DND-41 (cell line): ENCODE measurements around the gene TSC22D2.

ENCODE experiments used
- ATAC-seq: fragments of 200-7000 bp; cut with Tn5 transposase; 3 replicates; pipeline ENCODE4 v1.9.1; 2021; ENCODE audit warnings: low read depth; ENCODE audit not compliant: insufficient read depth
- DNase-seq: peaks from one replicate; pipeline ENCODE4 v3.0.0-alpha.2; 2020
- H2AFZ ChIP-seq: 2 replicates; pipeline ENCODE4 v1.6.0; 2012; ENCODE audit warnings: low read depth, low read length
- H3K27ac ChIP-seq: 2 replicates; pipeline ENCODE4 v1.5.1; 2012; ENCODE audit warnings: low read length, inconsistent platforms
- H3K27me3 ChIP-seq: fragments of 200-600 bp; sonication (generic); 2 replicates; pipeline ENCODE4 v1.6.0; 2012; ENCODE audit warnings: low read length, mild to moderate bottlenecking, inconsistent platforms; ENCODE audit not compliant: insufficient read depth, poor library complexity
- H3K36me3 ChIP-seq: 2 replicates; pipeline ENCODE4 v1.5.1; 2012; ENCODE audit warnings: low read length, inconsistent platforms; ENCODE audit not compliant: insufficient read depth
- H3K4me1 ChIP-seq: 2 replicates; pipeline ENCODE4 v1.5.1; 2012; ENCODE audit warnings: mild to moderate bottlenecking, low read length; ENCODE audit not compliant: insufficient read depth
- H3K4me2 ChIP-seq: 2 replicates; pipeline ENCODE4 v1.6.0; 2012; ENCODE audit warnings: mild to moderate bottlenecking, moderate library complexity, low read length, inconsistent platforms; ENCODE audit not compliant: insufficient read depth
- H3K4me3 ChIP-seq, 2 experiments: fragments of 200-600 bp in 1 of 2; shearing (Covaris generic) in 1 of 2; 2 replicates each; pipeline ENCODE4 v1.5.1; 2012 to 2016; ENCODE audit warnings: inconsistent platforms in 2 of 2, low read length in 2 of 2, mild to moderate bottlenecking in 2 of 2, low read depth in 1 of 2, moderate library complexity in 1 of 2
- H3K79me2 ChIP-seq: 2 replicates; pipeline ENCODE4 v1.6.0; 2012; ENCODE audit warnings: low read length, inconsistent platforms; ENCODE audit not compliant: insufficient read depth
- H3K9ac ChIP-seq: 2 replicates; pipeline ENCODE4 v1.6.0; 2012; ENCODE audit warnings: low read depth, mild to moderate bottlenecking, inconsistent platforms, low read length, moderate library complexity
- H3K9me3 ChIP-seq: 2 replicates; pipeline ENCODE4 v1.5.1; 2012; ENCODE audit warnings: low read length, moderate library complexity, mild to moderate bottlenecking, inconsistent platforms; ENCODE audit not compliant: insufficient read depth, severe bottlenecking
- H4K20me1 ChIP-seq: 2 replicates; pipeline ENCODE4 v1.6.0; 2012; ENCODE audit warnings: low read length; ENCODE audit not compliant: insufficient read depth
- EZH2 ChIP-seq: IDR thresholded peaks from 3 replicates; pipeline ENCODE4 v1.6.1; 2012; ENCODE audit warnings: borderline replicate concordance, low read depth, mild to moderate bottlenecking, moderate library complexity, low read length, inconsistent platforms; ENCODE audit not compliant: severe bottlenecking
- TF ChIP-seq, protein P1 (sequence below): IDR thresholded peaks from 2 replicates; pipeline ENCODE4 v1.5.1; 2012; ENCODE audit warnings: borderline replicate concordance, low read length, moderate library complexity, mild to moderate bottlenecking; ENCODE audit not compliant: poor library complexity, severe bottlenecking; ENCODE audit errors: extremely low read depth

TSC22D2 gene

DNA sequence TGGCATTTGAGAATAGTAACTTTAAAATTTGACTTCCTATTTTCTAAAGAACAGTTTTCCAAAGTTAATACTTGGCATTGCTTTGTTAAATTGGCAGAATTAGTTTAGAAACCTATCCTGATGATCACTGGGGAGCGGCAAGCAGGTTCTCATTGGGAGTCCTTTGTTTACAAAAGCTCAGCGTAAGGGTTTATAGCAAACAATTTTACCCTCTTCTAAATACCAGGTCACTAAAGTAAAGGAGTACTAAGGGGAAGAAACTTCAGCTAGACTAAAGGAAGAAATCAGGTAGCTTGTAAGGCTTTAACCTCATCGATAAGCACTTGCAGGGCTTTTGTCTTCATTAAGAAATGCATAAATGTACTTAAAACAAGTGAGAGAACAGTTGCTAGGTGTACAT, 18.2 kb downstream of the TSC22D2 start:
- no peaks in the 10 kb centered on the region for H3K27me3 ChIP-seq
- H4K20me1 ChIP-seq = peaks cover 13% of the 10 kb centered on the region; the same call in 1 of the 2 replicates

DNA sequence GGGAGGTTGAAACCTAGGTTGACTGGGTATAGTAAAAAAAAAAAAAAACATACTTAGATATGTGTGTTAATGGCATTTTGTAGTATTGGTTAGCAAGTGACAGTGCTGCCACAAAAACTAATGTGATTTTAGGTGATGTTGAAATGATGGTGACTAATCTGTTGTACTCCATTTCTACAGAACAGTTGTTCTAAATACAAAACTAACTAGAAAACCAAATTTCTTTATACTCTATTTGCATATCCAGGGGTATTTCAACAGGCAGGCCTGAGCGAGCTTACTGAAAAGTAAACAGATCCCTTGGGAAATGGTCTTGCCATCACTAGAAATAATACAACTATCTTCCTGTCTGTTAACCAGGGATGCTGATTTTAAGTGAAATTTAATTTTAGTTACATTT, 20.5 kb downstream of the TSC22D2 start:
- Histone ChIP-seq H4K20me1 (peaks cover 18% of the 10 kb centered on the region; the same call in 1 of the 2 replicates), H3K4me2 (no peak overlapping the region), H3K4me3 (no peak overlapping the region), H2AFZ (no peak overlapping the region), H3K4me1 (no peaks in the 10 kb centered on the region), H3K27me3 (no peaks in the 10 kb centered on the region), H3K9me3 (no peaks in the 10 kb centered on the region), H3K36me3 (peaks cover 5% of the 10 kb centered on the region; the same call in 1 of the 2 replicates), H3K27ac (no peak overlapping the region), H3K79me2 (peaks cover 34% of the 10 kb centered on the region; the same call in 1 of the 2 replicates), H3K9ac (no peak overlapping the region)
- TF ChIP-seq, protein P1, sequence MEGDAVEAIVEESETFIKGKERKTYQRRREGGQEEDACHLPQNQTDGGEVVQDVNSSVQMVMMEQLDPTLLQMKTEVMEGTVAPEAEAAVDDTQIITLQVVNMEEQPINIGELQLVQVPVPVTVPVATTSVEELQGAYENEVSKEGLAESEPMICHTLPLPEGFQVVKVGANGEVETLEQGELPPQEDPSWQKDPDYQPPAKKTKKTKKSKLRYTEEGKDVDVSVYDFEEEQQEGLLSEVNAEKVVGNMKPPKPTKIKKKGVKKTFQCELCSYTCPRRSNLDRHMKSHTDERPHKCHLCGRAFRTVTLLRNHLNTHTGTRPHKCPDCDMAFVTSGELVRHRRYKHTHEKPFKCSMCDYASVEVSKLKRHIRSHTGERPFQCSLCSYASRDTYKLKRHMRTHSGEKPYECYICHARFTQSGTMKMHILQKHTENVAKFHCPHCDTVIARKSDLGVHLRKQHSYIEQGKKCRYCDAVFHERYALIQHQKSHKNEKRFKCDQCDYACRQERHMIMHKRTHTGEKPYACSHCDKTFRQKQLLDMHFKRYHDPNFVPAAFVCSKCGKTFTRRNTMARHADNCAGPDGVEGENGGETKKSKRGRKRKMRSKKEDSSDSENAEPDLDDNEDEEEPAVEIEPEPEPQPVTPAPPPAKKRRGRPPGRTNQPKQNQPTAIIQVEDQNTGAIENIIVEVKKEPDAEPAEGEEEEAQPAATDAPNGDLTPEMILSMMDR = no peak
- no peak for TF ChIP-seq EZH2
- no peak for ATAC-seq
- no peak for DNase-seq

More for the DNA sequence above, 18.2 kb downstream of the TSC22D2 start:
- Histone ChIP-seq H3K79me2 (peaks cover 43% of the 10 kb centered on the region), H3K4me3 (no peak overlapping the region), H3K9me3 (no peaks in the 10 kb centered on the region), H3K4me2 (no peak overlapping the region), H3K4me1 (no peaks in the 10 kb centered on the region), H3K36me3 (peaks cover 5% of the 10 kb centered on the region; the same call in 1 of the 2 replicates), H3K27ac (no peak overlapping the region), H3K9ac (no peak overlapping the region), H2AFZ (no peak overlapping the region)
- DNase-seq (no peak), ATAC-seq (no peak)
- TF ChIP-seq, protein P1 = no peak
- TF ChIP-seq EZH2 = no peak

- Histone ChIP-seq H3K79me2 (peaks cover 40% of the 10 kb centered on the region; the same call in 1 of the 2 replicates), H3K9ac (no peak overlapping the region), H4K20me1 (peaks cover 16% of the 10 kb centered on the region; the same call in 1 of the 2 replicates), H3K4me3 (no peak overlapping the region), H2AFZ (no peak overlapping the region), H3K27ac (no peak overlapping the region), H3K36me3 (0 out of 2 replicates have a peak, but pooled peaks cover 2% of the 10 kb centered on the region), H3K4me1 (no peaks in the 10 kb centered on the region), H3K9me3 (no peaks in the 10 kb centered on the region), H3K27me3 (no peaks in the 10 kb centered on the region), H3K4me2 (no peak overlapping the region)
- ATAC-seq (no peak), DNase-seq (no peak)
- TF ChIP-seq, protein P1 = no peak
- TF ChIP-seq EZH2 = no peak
Observed at GRCh38 chr3:150429767-150430671, 21.9 kb downstream of the TSC22D2 start.
